Muscle layer of colon (tissue), 2 donors: ENCODE measurements around the gene SPARC.

Experiments used
- H3K27ac ChIP-seq: one replicate; pipeline ENCODE4 v1.7.0; 2013; ENCODE audit warnings: low read depth, mild to moderate bottlenecking, low read length, moderate library complexity
- H3K27me3 ChIP-seq, 2 donors: one replicate each; pipeline ENCODE4 v1.7.0; 2013; ENCODE audit warnings: low read length in 2 of 2, mild to moderate bottlenecking in 2 of 2; ENCODE audit not compliant: insufficient read depth in 2 of 2, control insufficient read depth in 1 of 2
- H3K36me3 ChIP-seq: one replicate; pipeline ENCODE4 v1.7.0; 2013; ENCODE audit warnings: mild to moderate bottlenecking, low read length; ENCODE audit not compliant: insufficient read depth
- H3K4me1 ChIP-seq: one replicate; pipeline ENCODE4 v1.7.0; 2013; ENCODE audit warnings: mild to moderate bottlenecking, low read length; ENCODE audit not compliant: insufficient read depth
- H3K4me3 ChIP-seq, 2 donors: one replicate each; pipeline ENCODE4 v1.7.0; 2013; ENCODE audit warnings: low read length in 2 of 2, low read depth in 1 of 2, mild to moderate bottlenecking in 1 of 2, moderate library complexity in 1 of 2
- H3K9ac ChIP-seq: one replicate; pipeline ENCODE4 v1.7.0; 2013; ENCODE audit warnings: low read length
- H3K9me3 ChIP-seq: one replicate; pipeline ENCODE4 v1.7.0; 2013; ENCODE audit warnings: mild to moderate bottlenecking, low read length
- donor health status: abdominal sarcoma.
- donor health status: Adenocarcinoma of cecum.

SPARC gene

GRCh38 chr5:151648089-151648488, 38.6 kb downstream of the SPARC start:
- H3K27me3 ChIP-seq = no peaks in the 10 kb centered on the region
- H3K36me3 ChIP-seq = no peaks in the 10 kb centered on the region
- H3K9ac ChIP-seq = no peak overlapping the region
- no peak overlapping the region for H3K4me3 ChIP-seq
- H3K4me1 ChIP-seq = no peaks in the 10 kb centered on the region
- H3K9me3 ChIP-seq = no peaks in the 10 kb centered on the region
- no peak overlapping the region for H3K27ac ChIP-seq

- Histone ChIP-seq H3K36me3 (no peaks in the 10 kb centered on the region), H3K9ac (no peak overlapping the region), H3K27ac (no peak overlapping the region), H3K4me1 (no peaks in the 10 kb centered on the region), H3K27me3 (no peaks in the 10 kb centered on the region), H3K4me3 (no peak overlapping the region), H3K9me3 (no peaks in the 10 kb centered on the region)
Measured at GRCh38 chr5:151647320-151647861, 39.3 kb downstream of the SPARC start.

GRCh38 chr5:151646334-151646733, 40.4 kb downstream of the SPARC start:
- Histone ChIP-seq H3K9me3 (no peaks in the 10 kb centered on the region), H3K4me1 (no peaks in the 10 kb centered on the region), H3K4me3 (no peak overlapping the region), H3K27ac (no peak overlapping the region), H3K27me3 (no peaks in the 10 kb centered on the region), H3K9ac (no peak overlapping the region), H3K36me3 (no peaks in the 10 kb centered on the region)

GRCh38 chr5:151643388-151643787, 43.3 kb downstream of the SPARC start:
- H3K27ac ChIP-seq = no peak overlapping the region
- no peaks in the 10 kb centered on the region for H3K9me3 ChIP-seq
- H3K27me3 ChIP-seq = no peaks in the 10 kb centered on the region
- H3K36me3 ChIP-seq = no peaks in the 10 kb centered on the region
- H3K4me3 ChIP-seq = no peak overlapping the region
- H3K4me1 ChIP-seq = no peaks in the 10 kb centered on the region
- H3K9ac ChIP-seq = no peak overlapping the region

- Histone ChIP-seq H3K4me1 (no peaks in the 10 kb centered on the region), H3K9me3 (no peaks in the 10 kb centered on the region), H3K4me3 (no peak overlapping the region), H3K27ac (no peak overlapping the region), H3K36me3 (no peaks in the 10 kb centered on the region), H3K27me3 (no peaks in the 10 kb centered on the region), H3K9ac (no peak overlapping the region)
Measured at GRCh38 chr5:151642472-151643140, 44.1 kb downstream of the SPARC start.

- H3K9me3 ChIP-seq = no peaks in the 10 kb centered on the region
- no peak overlapping the region for H3K9ac ChIP-seq
- no peaks in the 10 kb centered on the region for H3K27me3 ChIP-seq
- H3K36me3 ChIP-seq = no peaks in the 10 kb centered on the region
- H3K4me1 ChIP-seq = no peaks in the 10 kb centered on the region
- H3K27ac ChIP-seq = no peak overlapping the region
- H3K4me3 ChIP-seq = no peak overlapping the region
Measured at GRCh38 chr5:151638619-151639018, 48.1 kb downstream of the SPARC start.

- H3K4me3 ChIP-seq = no peak overlapping the region
- no peaks in the 10 kb centered on the region for H3K36me3 ChIP-seq
- no peaks in the 10 kb centered on the region for H3K4me1 ChIP-seq
- H3K9me3 ChIP-seq = no peaks in the 10 kb centered on the region
- H3K27me3 ChIP-seq = no peaks in the 10 kb centered on the region
- no peak overlapping the region for H3K27ac ChIP-seq
- H3K9ac ChIP-seq = no peak overlapping the region
Measured at GRCh38 chr5:151637676-151638075, 49.0 kb downstream of the SPARC start.

GRCh38 chr5:151633892-151634291, 52.8 kb downstream of the SPARC start:
- Histone ChIP-seq H3K27me3 (no peaks in the 10 kb centered on the region), H3K36me3 (no peaks in the 10 kb centered on the region), H3K9me3 (no peaks in the 10 kb centered on the region), H3K4me3 (no peak overlapping the region), H3K4me1 (no peaks in the 10 kb centered on the region), H3K9ac (no peak overlapping the region), H3K27ac (no peak overlapping the region)

GRCh38 chr5:151632941-151633340, 53.8 kb downstream of the SPARC start:
- Histone ChIP-seq H3K36me3 (no peaks in the 10 kb centered on the region), H3K4me1 (no peaks in the 10 kb centered on the region), H3K9ac (no peak overlapping the region), H3K9me3 (no peaks in the 10 kb centered on the region), H3K27me3 (no peaks in the 10 kb centered on the region), H3K27ac (no peak overlapping the region), H3K4me3 (no peak overlapping the region)

- Histone ChIP-seq H3K4me3 (no peak overlapping the region), H3K4me1 (no peaks in the 10 kb centered on the region), H3K9ac (no peak overlapping the region), H3K36me3 (no peaks in the 10 kb centered on the region), H3K9me3 (no peaks in the 10 kb centered on the region), H3K27me3 (no peaks in the 10 kb centered on the region), H3K27ac (no peak overlapping the region)
Measured at GRCh38 chr5:151632524-151632923, 54.2 kb downstream of the SPARC start.

- H3K9ac ChIP-seq = no peak overlapping the region
- no peaks in the 10 kb centered on the region for H3K27me3 ChIP-seq
- no peaks in the 10 kb centered on the region for H3K4me1 ChIP-seq
- no peaks in the 10 kb centered on the region for H3K9me3 ChIP-seq
- no peak overlapping the region for H3K27ac ChIP-seq
- no peak overlapping the region for H3K4me3 ChIP-seq
- H3K36me3 ChIP-seq = no peaks in the 10 kb centered on the region
Measured at GRCh38 chr5:151631941-151632340, 54.8 kb downstream of the SPARC start.

GRCh38 chr5:151630088-151630487, 56.6 kb downstream of the SPARC start:
- Histone ChIP-seq H3K27ac (no peak overlapping the region), H3K9ac (no peak overlapping the region), H3K4me3 (no peak overlapping the region), H3K36me3 (no peaks in the 10 kb centered on the region), H3K27me3 (no peaks in the 10 kb centered on the region), H3K4me1 (no peaks in the 10 kb centered on the region), H3K9me3 (no peaks in the 10 kb centered on the region)
